Type B pancreatic cell (in vitro differentiated cells): ENCODE measurements around the gene CDC6. TPM values are rescaled to one million over a fixed set of nuclear protein-coding genes. Genes with fewer than 3 reads are reported as not detected.

ENCODE experiments used
- DNase-seq: peaks from one replicate; pipeline ENCODE4 v3.0.0; 2021; ENCODE audit warnings: mixed read lengths; ENCODE audit not compliant: unreplicated experiment; ENCODE audit errors: extremely low spot score
- H3K27ac Mint-ChIP-seq: 2 replicates; pipeline ENCODE4 v1.8.0; 2021; ENCODE audit warnings: mild to moderate bottlenecking, mixed read lengths
- H3K27me3 Mint-ChIP-seq: 2 replicates; pipeline ENCODE4 v1.8.0; 2021; ENCODE audit warnings: mixed read lengths
- H3K36me3 Mint-ChIP-seq: 2 replicates; pipeline ENCODE4 v1.8.0; 2021; ENCODE audit warnings: mixed read lengths
- H3K4me1 Mint-ChIP-seq: one replicate; pipeline ENCODE4 v1.8.0; 2021; ENCODE audit warnings: mixed read lengths; ENCODE audit not compliant: unreplicated experiment
- H3K4me3 Mint-ChIP-seq: 2 replicates; pipeline ENCODE4 v1.8.0; 2021; ENCODE audit warnings: mild to moderate bottlenecking, mixed read lengths
- H3K9me3 Mint-ChIP-seq: 2 replicates; pipeline ENCODE4 v1.8.0; 2021; ENCODE audit warnings: mixed read lengths
- CTCF ChIP-seq: fragments of 200-600 bp; sonication (generic); conservative IDR thresholded peaks from 2 replicates; pipeline ENCODE4 v1.5.0; 2021; ENCODE audit warnings: antibody characterized with exemption, mild to moderate bottlenecking
- total RNA-seq: library from RNA; stranded (reverse); gene quantifications from 2 replicates; pipeline ENCODE4 v1.2.1, GENCODE V29; 2021; ENCODE audit warnings: low replicate concordance

CDC6 gene
- total RNA-seq, 1 donor from 2014 or later = 50.3 TPM

GRCh38 chr17:40310882-40311391 lies 23.3 kb downstream of the CDC6 start:
- Mint-ChIP-seq H3K27me3 (no peaks in the 10 kb centered on the region), H3K4me1 (peaks cover 46% of the 10 kb centered on the region), H3K27ac (peak overlapping the region; percentile 62), H3K4me3 (no peak overlapping the region), H3K9me3 (no peaks in the 10 kb centered on the region), H3K36me3 (no peaks in the 10 kb centered on the region)
- TF ChIP-seq CTCF = no peak
- no peak for DNase-seq

GRCh38 chr17:40311575-40311974 lies 23.9 kb downstream of the CDC6 start:
- Mint-ChIP-seq H3K4me3 (no peak overlapping the region), H3K36me3 (no peaks in the 10 kb centered on the region), H3K9me3 (no peaks in the 10 kb centered on the region), H3K27me3 (no peaks in the 10 kb centered on the region), H3K27ac (peak overlapping the region; percentile 62), H3K4me1 (peaks cover 52% of the 10 kb centered on the region)
- no peak for DNase-seq
- no peak for TF ChIP-seq CTCF

- H3K9me3 Mint-ChIP-seq = no peaks in the 10 kb centered on the region
- H3K27me3 Mint-ChIP-seq = no peaks in the 10 kb centered on the region
- no peak for TF ChIP-seq CTCF
- peak overlapping the region; percentile 62 for H3K27ac Mint-ChIP-seq
- DNase-seq = no peak
- no peak overlapping the region for H3K4me3 Mint-ChIP-seq
- no peaks in the 10 kb centered on the region for H3K36me3 Mint-ChIP-seq
- H3K4me1 Mint-ChIP-seq = peaks cover 54% of the 10 kb centered on the region
Observed at GRCh38 chr17:40312131-40312731, 24.6 kb downstream of the CDC6 start.

GRCh38 chr17:40312893-40313667 lies 25.4 kb downstream of the CDC6 start:
- Mint-ChIP-seq H3K4me1 (peaks cover 62% of the 10 kb centered on the region), H3K27me3 (no peaks in the 10 kb centered on the region), H3K9me3 (no peaks in the 10 kb centered on the region), H3K27ac (peak overlapping the region; percentile 65), H3K36me3 (no peaks in the 10 kb centered on the region), H3K4me3 (peak overlapping the region; percentile 23)
- DNase-seq = no peak
- no peak for TF ChIP-seq CTCF

- H3K27me3 Mint-ChIP-seq = no peaks in the 10 kb centered on the region
- H3K9me3 Mint-ChIP-seq = no peaks in the 10 kb centered on the region
- DNase-seq = no peak
- H3K36me3 Mint-ChIP-seq = no peaks in the 10 kb centered on the region
- peaks cover 68% of the 10 kb centered on the region for H3K4me1 Mint-ChIP-seq
- TF ChIP-seq CTCF = no peak
- H3K27ac Mint-ChIP-seq = peak overlapping the region; percentile 65
- peak overlapping the region; percentile 23 for H3K4me3 Mint-ChIP-seq
Observed at GRCh38 chr17:40313668-40314583, 26.2 kb downstream of the CDC6 start.
